Measurements from ENCODE around the gene TRIM2.

TRIM2 gene

GRCh38 chr4:153223930-153224329 is 19.7 kb downstream of the TRIM2 start:
- no peak for TF ChIP-seq CTCF (IDR thresholded peaks at IDR 0.05; ENCODE audit: low read depth, low read length)
- in situ Hi-C loops (cut with HindIII; ENCODE audit: low sequenced_read_pairs): no loop called here
- peak overlapping the region; percentile 64 for H3K4me3 ChIP-seq (ENCODE audit: low read depth, low read length)
- DNase-seq (ENCODE audit: low read depth, low spot score): peak; percentile 41

- no peak for DNase-seq (ENCODE audit: low read depth, low spot score)
- in situ Hi-C loops (cut with HindIII; ENCODE audit: low sequenced_read_pairs): no loop called here
- H3K4me3 ChIP-seq (ENCODE audit: low read depth, low read length): no peak overlapping the region
- no peak for TF ChIP-seq CTCF (IDR thresholded peaks at IDR 0.05; ENCODE audit: low read depth, low read length)
These were observed 20.2 kb downstream of the TRIM2 start for GRCh38 chr4:153224474-153224873.

- no peak for DNase-seq (ENCODE audit: low read depth, low spot score)
- H3K4me3 ChIP-seq (ENCODE audit: low read depth, low read length): no peak overlapping the region
- in situ Hi-C loops (cut with HindIII; ENCODE audit: low sequenced_read_pairs): no loop called here
- TF ChIP-seq CTCF (IDR thresholded peaks at IDR 0.05; ENCODE audit: low read depth, low read length): no peak
These were observed 23.3 kb downstream of the TRIM2 start for GRCh38 chr4:153227469-153228075.

GRCh38 chr4:153228512-153229140 is 24.4 kb downstream of the TRIM2 start:
- in situ Hi-C loops (cut with HindIII; ENCODE audit: low sequenced_read_pairs): no loop called here
- no peak for DNase-seq (ENCODE audit: low read depth, low spot score)
- TF ChIP-seq CTCF (IDR thresholded peaks at IDR 0.05; ENCODE audit: low read depth, low read length): no peak

GRCh38 chr4:153229545-153229944 is 25.3 kb downstream of the TRIM2 start:
- in situ Hi-C loops (cut with HindIII; ENCODE audit: low sequenced_read_pairs): no loop called here

More at GRCh38 chr4:153228512-153229140, 24.4 kb downstream of the TRIM2 start:
- no peak overlapping the region for H3K4me3 ChIP-seq (ENCODE audit: low read depth, low read length)

GRCh38 chr4:153232768-153233167 is 28.5 kb downstream of the TRIM2 start:
- no peak for DNase-seq (ENCODE audit: low read depth, low spot score)
- no peak overlapping the region for H3K4me3 ChIP-seq (ENCODE audit: low read depth, low read length)
- TF ChIP-seq CTCF (IDR thresholded peaks at IDR 0.05; ENCODE audit: low read depth, low read length): no peak
- in situ Hi-C loops (cut with HindIII; ENCODE audit: low sequenced_read_pairs): no loop called here

More at GRCh38 chr4:153229545-153229944, 25.3 kb downstream of the TRIM2 start:
- DNase-seq (ENCODE audit: low read depth, low spot score): no peak
- no peak for TF ChIP-seq CTCF (IDR thresholded peaks at IDR 0.05; ENCODE audit: low read depth, low read length)
- no peak overlapping the region for H3K4me3 ChIP-seq (ENCODE audit: low read depth, low read length)
